HFF-Myc (cell line): ENCODE data around the gene TMEM106A.
"Not testable (repeated sequence)": the region's sequence is repeated elsewhere in the genome, so short reads cannot be mapped to it uniquely, and the experiment has no call there.

Experiments used
- DNase-seq: peaks from one replicate; pipeline ENCODE4 v3.0.0-alpha.2; 2011; ENCODE audit warnings: low read depth; ENCODE audit errors: extremely low read depth
- H3K4me3 ChIP-seq: replicated peaks from 2 replicates; pipeline ENCODE4 v1.5.1; 2011; ENCODE audit warnings: low read depth, mild to moderate bottlenecking, control low read depth, low read length
- CTCF ChIP-seq: IDR thresholded peaks from 2 replicates; pipeline ENCODE4 v1.5.1; 2012; ENCODE audit warnings: mild to moderate bottlenecking, low read depth, low read length, control low read depth; ENCODE audit errors: missing control alignments

TMEM106A gene

GRCh38 chr17:43226393-43226792, 14.7 kb downstream of the TMEM106A start:
- TF ChIP-seq CTCF: no peak

GRCh38 chr17:43228020-43228782, 16.5 kb downstream of the TMEM106A start, which contains the start of gene CCDC200:
Gene CCDC200 (minus strand): TSS chr17:43228623. CDS start chr17:43228554, 69 bp downstream.
- not testable (repeated sequence) for H3K4me3 ChIP-seq, DNase-seq

More at GRCh38 chr17:43226393-43226792, 14.7 kb downstream of the TMEM106A start:
- no peak for DNase-seq
- no peak overlapping the region for H3K4me3 ChIP-seq

- not testable (repeated sequence) for DNase-seq, H3K4me3 ChIP-seq
Observed at GRCh38 chr17:43231205-43232020, 19.7 kb downstream of the TMEM106A start.

GRCh38 chr17:43232021-43232699, 20.5 kb downstream of the TMEM106A start:
- not testable (repeated sequence) for DNase-seq, H3K4me3 ChIP-seq

- H3K4me3 ChIP-seq, DNase-seq: not testable (repeated sequence)
Observed at GRCh38 chr17:43233263-43233662, 21.6 kb downstream of the TMEM106A start.

GRCh38 chr17:43233877-43234276, 22.2 kb downstream of the TMEM106A start, which contains the start of gene RNU2-1:
Gene RNU2-1 (minus strand): TSS chr17:43233977.
- H3K4me3 ChIP-seq, DNase-seq: not testable (repeated sequence)

GRCh38 chr17:43239597-43239996, 27.9 kb downstream of the TMEM106A start:
- not testable (repeated sequence) for H3K4me3 ChIP-seq, DNase-seq

GRCh38 chr17:43240596-43241352, 29.1 kb downstream of the TMEM106A start:
- not testable (repeated sequence) for DNase-seq, H3K4me3 ChIP-seq

GRCh38 chr17:43246456-43246855, 34.8 kb downstream of the TMEM106A start:
- DNase-seq, H3K4me3 ChIP-seq: not testable (repeated sequence)
